Right ventricle myocardium inferior (tissue), 1 donor: ENCODE results near the gene ATP8B1. TPM values are rescaled to one million over a fixed set of nuclear protein-coding genes. Genes with fewer than 3 reads are reported as not detected.

Experiments
- ATAC-seq: fragments of 200-7000 bp; cut with Tn5 transposase; one replicate; pipeline ENCODE4 v1.9.1; 2020; ENCODE audit warnings: mild to moderate bottlenecking, moderate library complexity
- DNase-seq: peaks from one replicate; pipeline ENCODE4 v3.0.0; 2021; ENCODE audit errors: missing footprints
- intact Hi-C: fragments of 100-400 bp; cut with DNase I; formaldehyde crosslinking; loops from one replicate; pipeline ENCODE4 v1.11.0; 2022
- total RNA-seq: library from RNA; stranded (reverse); fragmentation: NEBNext Ultra II Directional; extraction: Animal tissue kit (Norgen Biotek cat#: 25700); gene quantifications from one replicate; pipeline ENCODE4 v1.2.1, GENCODE V29; 2021
- donor health status: DM: no; HTN: yes; CAD: no; lungs with severe emphysema.

ATP8B1 gene
- total RNA-seq, 1 donor from 2014 or later, result 5.0 TPM

DNA sequence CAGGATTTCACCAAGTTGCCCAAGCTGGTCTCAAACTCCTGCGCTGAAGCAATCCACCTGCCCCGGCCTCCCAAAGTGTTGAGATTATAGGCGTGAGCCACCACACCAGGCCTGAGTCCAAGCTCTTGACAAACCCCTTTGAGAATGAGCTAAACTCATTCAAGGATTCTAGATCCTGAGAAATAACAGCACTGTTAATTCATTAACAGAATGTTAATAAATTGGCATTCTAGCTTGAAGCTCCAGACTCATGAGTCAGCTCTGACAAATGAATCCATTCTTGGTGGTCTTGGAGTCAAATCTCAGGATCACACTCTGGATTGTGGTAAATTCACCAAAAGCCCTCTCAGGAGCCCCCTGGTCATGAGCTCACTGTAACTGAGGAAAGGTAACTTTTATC, 183.2 kb downstream of the ATP8B1 start:
- DNase-seq (no peak), ATAC-seq (no peak)
- intact Hi-C loops, result loop anchor here (10.0 kb wide), 1 partner anchor 505 kb away; no protein-coding TSS in a partner anchor

DNA sequence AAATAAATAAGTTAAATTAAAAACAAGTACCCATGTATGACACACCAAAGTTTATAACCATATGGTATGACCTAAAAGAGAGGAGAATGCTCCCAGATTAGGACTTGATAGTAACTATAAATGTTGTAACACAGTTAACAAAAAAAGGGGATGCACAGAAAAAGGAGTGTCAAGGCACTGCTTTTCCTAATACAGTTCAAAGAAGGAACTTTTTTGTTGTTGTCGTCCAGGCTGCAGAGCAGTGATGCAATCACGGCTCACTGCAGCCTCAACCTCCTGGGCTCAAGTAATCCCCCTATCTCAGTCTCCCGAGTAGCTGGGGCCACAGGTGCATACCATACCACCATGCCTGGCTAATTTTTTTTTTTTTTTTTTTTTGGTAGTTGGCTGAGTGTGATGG, 184.2 kb downstream of the ATP8B1 start:
- intact Hi-C loops, result no loop called here
- ATAC-seq, result no peak
- no peak for DNase-seq

- intact Hi-C loops, result no loop called here
These were observed 199.2 kb downstream of the ATP8B1 start for GRCh38 chr18:57603871-57604270.

More at GRCh38 chr18:57603871-57604270, 199.2 kb downstream of the ATP8B1 start:
- ATAC-seq (no peak), DNase-seq (no peak)

Other genes starting within 250 kb of the ATP8B1 start
- 35.2 TPM for gene FECH, start 216.6 kb downstream of the ATP8B1 start, total RNA-seq
- 103 TPM for gene NARS1, start 181.5 kb downstream of the ATP8B1 start, total RNA-seq
- gene NEDD4L, start 240.9 kb upstream of the ATP8B1 start, total RNA-seq, result 55.9 TPM